Activated naive CD4-positive, alpha-beta T cell (primary cell): ENCODE results near the gene DNAJB12.
A peak's percentile ranks its signal among the peaks of the same experiment; 100 is the strongest.
"Not testable (repeated sequence)": the region's sequence is repeated elsewhere in the genome, so short reads cannot be mapped to it uniquely, and the experiment has no call there.

Experiments
- DNase-seq, 4 experiments: peaks; one replicate each; lab custom pipeline; 2025; lab: John Stamatoyannopoulos, UW

Gene DNAJB12

DNA sequence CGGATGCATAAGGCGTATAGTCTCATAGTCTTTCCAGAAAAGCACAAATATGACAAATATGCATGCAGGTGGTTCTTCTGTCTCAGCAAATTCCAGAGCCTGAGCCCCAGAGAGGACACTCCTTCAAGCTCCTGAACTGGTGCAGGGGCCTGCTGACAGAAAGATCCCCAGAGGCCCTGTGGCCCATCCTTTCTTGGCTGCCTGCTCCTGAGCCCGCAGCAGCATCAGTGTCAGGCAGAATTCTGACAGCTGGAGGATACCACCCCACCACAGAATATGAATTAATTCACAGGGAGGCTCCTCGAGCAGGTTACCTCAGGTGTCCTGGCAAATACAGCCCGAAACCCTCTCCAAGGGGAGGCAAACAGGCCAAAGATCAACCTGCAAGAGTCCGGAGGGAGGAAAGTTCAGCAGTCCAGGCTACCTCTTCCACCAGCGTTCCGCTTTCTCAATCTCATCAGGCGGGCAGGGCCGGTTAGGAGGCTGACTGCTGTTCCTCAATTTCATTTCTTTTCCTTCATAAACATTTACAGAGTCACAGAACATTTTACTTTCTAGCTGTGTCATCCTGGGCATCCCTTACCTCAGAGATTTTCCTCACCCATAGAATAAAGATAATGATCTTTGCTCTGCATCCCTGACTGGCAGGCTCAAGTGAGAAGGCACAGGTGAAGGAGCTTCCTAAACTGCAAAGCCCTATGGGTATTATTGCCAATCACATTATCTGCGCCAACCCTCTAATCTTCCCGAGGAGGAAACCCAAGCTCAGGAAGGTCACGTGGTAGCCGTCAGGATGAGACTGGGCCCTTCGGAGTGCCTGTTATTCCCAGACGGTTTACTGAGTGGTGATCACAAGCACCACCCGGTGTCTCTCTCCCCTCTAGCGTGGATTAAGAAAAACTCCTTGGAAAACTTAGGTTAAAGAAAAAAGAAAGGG is 1.4 kb downstream of the DNAJB12 start:
- no peak for DNase-seq

DNA sequence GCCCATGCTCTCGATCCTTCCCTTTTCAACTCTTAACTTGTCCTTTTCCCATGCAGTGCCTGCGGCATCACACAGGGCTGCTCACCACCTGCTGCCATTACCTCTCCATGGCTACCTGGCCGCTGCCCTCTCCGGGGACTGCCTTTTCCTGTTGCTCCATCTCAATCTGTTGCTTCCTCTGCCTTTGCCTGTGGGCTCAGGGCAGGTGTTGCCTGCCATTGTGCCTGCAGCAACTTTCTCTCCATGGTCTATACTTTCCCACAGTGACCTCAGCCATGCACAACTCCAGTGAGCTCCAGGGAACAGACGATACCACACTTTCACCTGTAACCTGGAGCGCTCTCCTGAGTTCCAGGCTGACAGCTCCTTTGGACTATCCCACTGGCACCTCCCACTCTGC is 3.2 kb downstream of the DNAJB12 start:
- DNase-seq: no peak

- DNase-seq: no peak
Measured at GRCh38 chr10:72349438-72349837, 5.3 kb downstream of the DNAJB12 start.

- no peak for DNase-seq
Measured at GRCh38 chr10:72348282-72348681, 6.4 kb downstream of the DNAJB12 start.

GRCh38 chr10:72346117-72346516 is 8.6 kb downstream of the DNAJB12 start:
- DNase-seq: not testable (repeated sequence)

DNA sequence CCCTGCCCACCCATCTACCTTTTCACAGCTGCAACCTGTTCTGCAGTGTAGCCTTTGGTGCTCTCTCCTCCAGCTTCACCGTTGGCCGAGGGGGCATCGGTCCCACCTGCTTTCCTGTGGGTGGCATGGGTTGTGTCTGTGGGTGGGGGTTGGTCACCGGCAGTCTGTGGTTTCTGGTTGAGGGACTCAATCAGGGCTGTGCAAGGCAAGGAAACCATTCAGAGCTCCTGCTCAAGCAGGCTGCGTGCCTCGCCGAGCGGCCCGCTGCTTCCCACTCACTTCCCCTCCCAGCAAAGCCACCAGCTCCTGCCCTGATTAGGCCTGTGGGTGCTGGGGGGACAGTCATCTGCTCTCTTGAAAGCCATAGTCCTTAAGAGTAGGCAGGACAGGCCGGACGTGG is 9.8 kb downstream of the DNAJB12 start:
- no peak for DNase-seq

- DNase-seq: no peak
Measured at GRCh38 chr10:72342911-72343310, 11.8 kb downstream of the DNAJB12 start.

DNA sequence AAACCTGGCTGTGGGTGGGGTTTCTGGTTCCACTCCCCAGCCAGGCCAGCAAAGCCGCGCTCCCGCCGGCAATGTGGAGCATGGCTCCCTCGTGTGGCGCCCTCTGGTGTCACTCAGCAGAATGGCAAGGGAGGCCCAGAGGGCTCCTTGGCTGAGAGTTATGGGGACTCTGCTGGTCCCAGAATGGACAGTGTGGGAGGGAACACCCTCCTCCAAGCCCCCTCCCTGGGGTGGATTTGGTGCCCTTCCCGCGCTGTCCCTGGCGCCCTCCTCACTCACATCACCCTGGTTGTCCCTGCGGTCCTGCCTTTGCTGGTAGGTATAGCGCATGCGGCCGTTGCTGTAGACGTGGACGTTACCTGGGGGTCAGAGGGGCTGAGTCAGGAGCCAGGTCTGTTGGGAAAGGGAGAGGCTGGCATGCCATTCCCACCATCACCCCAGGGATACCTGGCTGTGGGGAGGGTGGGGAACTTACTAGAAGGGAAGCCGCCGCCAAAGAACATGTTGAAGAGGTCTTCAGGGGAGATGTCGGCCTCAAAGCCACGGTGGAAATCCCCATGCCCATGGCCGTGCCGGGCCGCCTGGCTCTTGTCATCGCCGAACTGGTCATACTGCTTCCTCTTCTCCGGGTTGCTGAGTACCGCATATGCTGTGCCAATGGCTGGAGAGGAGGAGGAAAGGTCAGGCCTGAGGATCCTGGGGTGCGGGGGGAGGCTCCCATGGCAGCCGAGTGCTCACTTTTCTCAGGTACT is 14.0 kb downstream of the DNAJB12 start:
- peak; percentile 48 to 73 (median 55) for DNase-seq

DNA sequence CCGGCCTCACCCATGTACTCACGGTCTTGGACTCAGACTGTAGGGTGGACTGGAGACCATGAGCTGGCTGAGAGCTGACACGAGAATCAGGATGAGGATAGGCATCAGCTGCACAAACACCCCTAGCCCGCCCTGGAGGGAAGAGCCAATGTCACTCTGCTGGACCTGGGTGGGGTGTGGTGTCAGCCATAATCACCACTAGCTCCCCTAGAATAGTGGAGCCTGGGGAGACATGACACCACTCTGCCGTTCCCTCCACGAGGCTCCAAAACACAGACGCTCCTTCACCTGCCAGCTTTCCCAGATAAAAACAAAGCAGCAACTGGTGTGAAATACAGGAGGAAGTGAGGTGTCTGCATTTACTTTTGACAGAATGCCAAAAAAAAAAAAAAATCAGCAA is 16.5 kb downstream of the DNAJB12 start:
- no peak for DNase-seq

GRCh38 chr10:72337722-72338121 is 17.0 kb downstream of the DNAJB12 start:
- DNase-seq: no peak

GRCh38 chr10:72337039-72337629 is 17.6 kb downstream of the DNAJB12 start:
- DNase-seq: peak; percentile 36 to 64 (median 46)

GRCh38 chr10:72336259-72337038 is 18.3 kb downstream of the DNAJB12 start:
- DNase-seq: no peak

DNA sequence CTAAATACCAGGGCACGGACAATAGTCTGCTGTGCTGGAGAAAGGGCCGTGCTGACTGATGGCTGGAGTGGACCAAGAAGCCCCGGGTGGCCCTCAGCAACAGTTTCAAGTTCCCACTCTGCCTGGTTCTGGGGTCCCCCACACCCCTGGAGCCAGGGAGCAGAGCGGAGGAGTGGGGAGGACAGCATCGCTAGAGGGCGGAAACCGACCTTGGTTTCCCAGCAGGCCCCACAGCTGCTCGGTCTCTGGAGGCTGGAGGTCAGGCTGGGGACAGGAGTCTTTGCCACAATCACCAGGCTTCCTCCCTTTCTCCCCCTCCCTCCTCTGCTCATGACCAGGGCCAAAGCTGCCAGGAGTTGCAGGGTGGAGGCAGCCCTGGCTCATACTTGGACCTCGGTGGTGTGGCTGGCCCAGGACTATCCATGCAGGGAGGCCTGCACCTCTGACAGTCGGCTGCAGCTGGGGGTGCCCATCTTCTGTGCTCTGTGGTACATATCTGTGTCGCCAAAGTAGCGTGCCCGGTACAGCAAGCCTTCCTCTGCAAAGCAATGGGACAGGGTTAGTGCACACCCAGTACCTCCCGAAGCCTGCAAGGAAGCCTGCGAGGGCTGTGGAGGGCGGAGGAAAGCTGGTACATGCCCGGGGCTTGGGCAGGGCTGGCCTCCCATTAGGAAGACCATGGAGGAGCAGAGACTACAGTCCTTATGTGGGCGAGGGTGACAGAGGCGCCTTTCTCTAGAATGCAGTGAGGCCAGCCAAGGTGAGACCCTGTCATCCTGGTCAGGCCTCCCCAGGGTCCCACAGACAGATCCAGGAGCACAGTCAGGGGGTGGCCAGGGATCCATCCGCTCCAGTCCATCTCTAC is 19.1 kb downstream of the DNAJB12 start:
- DNase-seq: no peak

DNA sequence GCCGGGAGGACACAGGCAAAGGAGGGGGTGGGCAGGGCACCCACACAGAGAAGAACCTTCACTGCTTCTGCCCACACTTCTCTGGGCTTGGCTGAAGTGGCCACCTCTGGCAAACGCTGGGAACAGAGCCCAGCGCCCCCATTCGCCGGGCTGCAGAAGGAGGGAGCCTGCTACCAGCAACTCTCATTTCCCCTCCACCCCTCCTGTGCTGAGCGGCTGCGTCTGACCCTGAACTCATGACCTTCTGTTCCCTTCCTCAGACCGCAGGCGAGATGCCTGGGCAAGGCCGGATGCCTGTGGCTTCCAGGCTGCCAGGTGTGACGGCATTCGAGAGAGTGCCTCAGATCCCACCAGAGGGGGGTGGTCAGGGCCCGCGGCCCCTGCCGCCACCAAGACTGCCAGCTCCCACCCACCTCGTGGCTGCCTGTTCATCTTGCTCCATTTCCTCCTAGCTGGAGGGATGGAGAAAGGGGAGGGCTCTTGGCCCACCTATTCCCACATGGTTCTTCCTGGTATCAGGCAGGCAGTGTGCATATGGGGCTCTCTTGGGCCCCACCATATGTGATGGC is 19.8 kb downstream of the DNAJB12 start:
- peak in 2 of 4 experiments; percentile 51 to 69 for DNase-seq

DNA sequence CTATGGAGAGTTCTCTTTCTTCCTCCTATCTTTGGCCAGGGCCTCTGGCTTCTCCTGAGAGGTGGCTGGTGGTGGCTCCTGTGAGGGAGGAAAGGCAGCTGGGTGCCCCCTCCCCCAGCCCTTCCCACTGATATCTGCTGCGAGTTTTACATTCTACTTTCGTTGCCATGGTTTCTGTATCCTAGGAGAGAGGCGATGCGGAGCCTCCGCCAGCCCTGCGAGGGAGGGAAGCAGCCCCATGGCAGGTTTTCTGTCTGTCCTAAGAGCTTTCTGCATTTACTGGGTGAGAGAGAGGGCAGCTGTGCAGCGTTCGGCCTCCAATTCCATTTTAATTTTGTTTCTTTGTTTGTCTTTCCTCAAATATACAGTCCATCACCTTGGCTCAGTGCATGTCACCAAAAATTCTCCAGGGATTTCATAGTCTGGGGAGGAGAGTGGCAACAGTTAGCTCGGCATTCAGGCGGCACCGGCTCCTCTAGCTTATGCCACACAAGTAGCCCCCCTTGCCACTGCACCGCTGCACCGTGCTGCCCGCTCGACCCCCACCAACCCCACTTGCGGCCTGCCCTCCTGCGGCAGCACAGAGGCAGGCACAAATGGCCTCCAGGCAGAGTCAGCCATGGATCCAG is 20.4 kb downstream of the DNAJB12 start:
- DNase-seq: no peak

DNA sequence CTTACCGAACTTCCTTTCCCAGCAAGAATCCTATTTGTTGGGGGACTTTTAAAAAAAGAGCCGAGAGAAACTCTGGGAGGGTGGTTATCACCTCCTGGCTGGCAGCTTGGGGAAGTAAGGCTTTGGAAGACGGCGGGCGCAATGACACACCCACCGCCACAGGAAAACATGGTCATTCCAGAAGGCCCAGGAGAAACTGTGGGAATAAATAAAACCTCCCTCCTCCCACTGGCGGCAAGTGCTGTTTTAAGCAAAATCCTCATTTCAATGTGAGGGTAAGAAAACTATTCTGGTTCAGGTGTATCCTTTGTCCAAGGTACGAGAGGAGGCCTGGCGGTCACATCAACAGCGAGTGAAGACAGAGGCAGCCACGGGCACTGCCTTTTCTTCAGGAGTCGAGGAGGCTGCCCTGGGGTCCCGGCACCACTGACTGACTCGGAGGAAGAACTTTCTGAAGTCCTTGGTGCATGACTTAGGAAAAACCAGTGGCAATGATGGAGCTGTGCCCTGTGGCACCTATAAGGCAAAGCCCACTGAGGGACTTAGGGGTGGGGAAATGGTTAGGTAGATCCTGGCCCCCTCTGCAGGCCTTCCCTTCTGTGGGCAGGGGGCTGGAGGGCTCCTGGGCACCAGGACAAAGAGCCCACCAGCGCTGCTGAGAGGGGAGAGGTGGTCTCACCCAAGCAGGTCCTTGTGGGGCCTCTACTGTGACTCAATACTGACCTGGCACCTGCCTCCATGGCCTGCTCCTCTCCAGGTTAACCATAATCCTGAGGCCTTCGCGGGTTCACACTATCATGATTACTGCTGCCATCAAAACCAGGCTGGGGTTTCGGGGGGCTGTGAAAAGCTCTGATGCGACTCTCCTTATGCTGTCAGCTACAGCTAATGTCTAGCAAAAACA is 21.4 kb downstream of the DNAJB12 start:
- DNase-seq: no peak

- no peak for DNase-seq
Measured at GRCh38 chr10:72332423-72333111, 22.2 kb downstream of the DNAJB12 start.
